CD4-positive, alpha-beta memory T cell (primary cell): Measurements from ENCODE around the gene SPHK1. TPM values are rescaled to one million over a fixed set of nuclear protein-coding genes. Genes with fewer than 3 reads are reported as not detected.

Source experiments
- CTCF ChIA-PET: fragments of 350-600 bp; sonication (Branson Sonifier 250); formaldehyde crosslinking; loops from one replicate; lab custom pipeline; 2021; ENCODE audit warnings: inconsistent platforms; ENCODE audit not compliant: partially characterized antibody; lab: Charles Lee
- POLR2A ChIA-PET: fragments of 350-600 bp; sonication (Branson Sonifier 250); formaldehyde crosslinking; loops from one replicate; lab custom pipeline; 2021; ENCODE audit not compliant: partially characterized antibody; lab: Charles Lee
- DNase-seq, 5 donors: peaks; one replicate each; pipeline versions ENCODE4 v3.0.0 to v3.0.0-alpha.2; 2020 to 2022; ENCODE audit warnings: mixed read lengths in 1 of 5
- H3K27ac ChIP-seq: one replicate; pipeline ENCODE4 v1.7.0; 2013; ENCODE audit warnings: low read depth, low read length
- H3K27me3 ChIP-seq: 2 replicates; pipeline ENCODE4 v1.7.0; 2013; ENCODE audit warnings: mild to moderate bottlenecking, low read length, moderate library complexity; ENCODE audit not compliant: insufficient read depth
- H3K36me3 ChIP-seq: 2 replicates; pipeline ENCODE4 v1.7.0; 2013; ENCODE audit warnings: mild to moderate bottlenecking, low read length, moderate library complexity; ENCODE audit not compliant: insufficient read depth
- H3K4me1 ChIP-seq: 2 replicates; pipeline ENCODE4 v1.7.0; 2013; ENCODE audit warnings: mild to moderate bottlenecking, low read length, moderate library complexity; ENCODE audit not compliant: insufficient read depth
- H3K4me3 ChIP-seq, 2 donors: one replicate each; pipeline ENCODE4 v1.7.0; 2013; ENCODE audit warnings: low read length in 2 of 2, mild to moderate bottlenecking in 1 of 2
- H3K9me3 ChIP-seq, 2 donors: one replicate each; pipeline ENCODE4 v1.7.0; 2013; ENCODE audit warnings: low read length in 2 of 2, control low read depth in 1 of 2; ENCODE audit not compliant: control insufficient read depth in 1 of 2
- H3K27ac Mint-ChIP-seq, 7 donors: one replicate each; pipeline ENCODE4 v1.8.0; 2020 to 2021; ENCODE audit warnings: mixed read lengths in 7 of 7, mild to moderate bottlenecking in 6 of 7, inconsistent platforms in 3 of 7, moderate library complexity in 3 of 7
- H3K27me3 Mint-ChIP-seq, 2 donors: one replicate each; pipeline ENCODE4 v1.8.0; 2020 to 2021; ENCODE audit warnings: mixed read lengths in 2 of 2
- H3K36me3 Mint-ChIP-seq, 2 donors: one replicate each; pipeline ENCODE4 v1.8.0; 2020 to 2021; ENCODE audit warnings: mixed read lengths in 2 of 2, inconsistent platforms in 1 of 2, mild to moderate bottlenecking in 1 of 2
- H3K4me1 Mint-ChIP-seq, 4 donors: one replicate each; pipeline ENCODE4 v1.8.0; 2020 to 2021; ENCODE audit warnings: mixed read lengths in 4 of 4, mild to moderate bottlenecking in 1 of 4
- H3K4me3 Mint-ChIP-seq, 8 donors: one replicate each; pipeline ENCODE4 v1.8.0; 2020 to 2021; ENCODE audit warnings: mixed read lengths in 8 of 8, mild to moderate bottlenecking in 7 of 8, moderate library complexity in 6 of 8, inconsistent platforms in 3 of 8
- H3K9me3 Mint-ChIP-seq, 8 donors: one replicate each; pipeline ENCODE4 v1.8.0; 2020 to 2021; ENCODE audit warnings: mixed read lengths in 8 of 8, mild to moderate bottlenecking in 5 of 8, inconsistent platforms in 3 of 8, moderate library complexity in 1 of 8
- intact Hi-C: fragments of 100-400 bp; cut with micrococcal nuclease; formaldehyde crosslinking; loops from one replicate; pipeline ENCODE4 v1.15.1; 2023
- polyA plus RNA-seq, 2 donors: library from polyadenylated mRNA; unstranded; fragments of 300-500 nt; fragmentation: Illumina TruSeq; gene quantifications; one replicate each; pipeline ENCODE4 v1.2.3, GENCODE V29; 2021
- total RNA-seq, 2 experiments: library from RNA; stranded (reverse); gene quantifications; one replicate each; pipeline ENCODE4 v1.2.3, GENCODE V29; 2021

SPHK1 gene
- total RNA-seq = under 1 TPM; 0.67 to 0.70 TPM
- polyA plus RNA-seq = under 1 TPM in 1 of 2 donors, not detected in 1; 0.29 TPM

DNA sequence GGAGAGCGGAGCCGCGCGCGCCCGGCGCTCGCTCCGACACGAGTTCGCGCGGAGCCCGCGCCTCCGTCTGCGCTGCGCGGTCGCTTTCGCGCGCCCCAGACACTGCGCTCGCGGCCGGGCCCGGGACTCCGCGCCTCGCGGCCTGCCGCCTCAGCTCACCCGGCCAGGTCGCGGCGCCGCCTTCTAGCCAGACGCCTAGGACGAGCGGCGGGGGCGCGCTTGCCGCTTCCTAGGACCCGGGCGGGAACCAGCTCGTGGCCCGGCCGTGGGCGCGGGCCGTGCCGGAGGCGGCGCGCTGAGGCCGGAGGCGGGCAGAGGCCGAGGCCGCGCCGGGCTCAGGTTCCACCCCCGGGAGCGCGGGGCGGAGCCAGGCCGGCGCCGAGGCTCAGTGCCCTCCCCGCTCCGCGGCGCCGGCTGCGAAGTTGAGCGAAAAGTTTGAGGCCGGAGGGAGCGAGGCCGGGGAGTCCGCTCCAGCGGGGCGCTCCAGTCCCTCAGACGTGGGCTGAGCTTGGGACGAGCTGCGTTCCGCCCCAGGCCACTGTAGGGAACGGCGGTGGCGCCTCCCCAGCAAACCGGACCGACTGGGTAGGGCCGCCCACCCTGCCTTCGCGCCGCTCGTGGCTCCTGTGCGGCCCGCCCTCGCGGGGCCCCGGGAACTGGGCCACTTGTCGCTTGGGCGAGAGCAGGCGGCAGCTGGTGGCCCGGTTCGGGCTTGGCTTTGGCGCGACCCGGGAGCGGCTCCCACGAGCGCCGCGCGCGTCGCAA lies at the start of gene SPHK1:
TSS of gene SPHK1 (plus strand) at position 388 of the 765 bp plus-strand sequence. CDS start 1,036 bp downstream, outside the sequence.
- peak in 4 of 5 donors; percentile 38 to 60 (median 50) for DNase-seq
- Mint-ChIP-seq H3K27me3 (no peaks in the 10 kb centered on the region), H3K4me1 (peaks cover 0 to 6% (median 4%) of the 10 kb centered on the region in 4 donors), H3K27ac (peak within 1 kb of the TSS; percentile 39 to 92 (median 72)), H3K9me3 (no peaks in the 10 kb centered on the region), H3K4me3 (peak within 1 kb of the TSS; percentile 86 to 95 (median 90)), H3K36me3 (no peaks in the 10 kb centered on the region)
- no peaks in the 10 kb centered on the region for H3K36me3 ChIP-seq
- H3K27me3 ChIP-seq = no peaks in the 10 kb centered on the region
- ChIA-PET CTCF (interaction anchor here (0.6 to 7.8 kb wide), 21 partner anchors 13 to 380 kb away, joined by 3 to 73 read pairs (median 4); partner anchors contain the start of genes PRPSAP1 and QRICH2), POLR2A (interaction anchor here (0.8 to 5.3 kb wide), 8 partner anchors 10 to 281 kb away, joined by 3 to 61 read pairs (median 3); partner anchors contain the start of genes EXOC7 and PRPSAP1)
- H3K27ac ChIP-seq = no peak within 1 kb of the TSS
- intact Hi-C loops = no loop called here
- H3K4me3 ChIP-seq = peak within 1 kb of the TSS; percentile 42 to 64
- no peaks in the 10 kb centered on the region for H3K9me3 ChIP-seq
- peaks cover 20% of the 10 kb centered on the region for H3K4me1 ChIP-seq

- ChIA-PET CTCF (interaction anchor here (2.4 kb wide), 1 partner anchor 62 kb away, joined by 8 read pairs; no protein-coding TSS in a partner anchor), POLR2A (no interaction called here)
- Mint-ChIP-seq H3K36me3 (peaks cover 13 to 18% of the 10 kb centered on the region in 2 donors), H3K4me3 (no peak overlapping the region), H3K9me3 (no peaks in the 10 kb centered on the region), H3K4me1 (peaks cover 5 to 9% (median 6%) of the 10 kb centered on the region in 4 donors), H3K27ac (no peak overlapping the region), H3K27me3 (no peaks in the 10 kb centered on the region)
- Histone ChIP-seq H3K4me1 (no peaks in the 10 kb centered on the region), H3K27me3 (no peaks in the 10 kb centered on the region), H3K9me3 (no peaks in the 10 kb centered on the region), H3K36me3 (peaks cover 7% of the 10 kb centered on the region), H3K4me3 (no peak overlapping the region), H3K27ac (no peak overlapping the region)
- no peak for DNase-seq
- intact Hi-C loops = no loop called here
Observed at GRCh38 chr17:76335716-76336381, 48.6 kb upstream of the SPHK1 start.

DNA sequence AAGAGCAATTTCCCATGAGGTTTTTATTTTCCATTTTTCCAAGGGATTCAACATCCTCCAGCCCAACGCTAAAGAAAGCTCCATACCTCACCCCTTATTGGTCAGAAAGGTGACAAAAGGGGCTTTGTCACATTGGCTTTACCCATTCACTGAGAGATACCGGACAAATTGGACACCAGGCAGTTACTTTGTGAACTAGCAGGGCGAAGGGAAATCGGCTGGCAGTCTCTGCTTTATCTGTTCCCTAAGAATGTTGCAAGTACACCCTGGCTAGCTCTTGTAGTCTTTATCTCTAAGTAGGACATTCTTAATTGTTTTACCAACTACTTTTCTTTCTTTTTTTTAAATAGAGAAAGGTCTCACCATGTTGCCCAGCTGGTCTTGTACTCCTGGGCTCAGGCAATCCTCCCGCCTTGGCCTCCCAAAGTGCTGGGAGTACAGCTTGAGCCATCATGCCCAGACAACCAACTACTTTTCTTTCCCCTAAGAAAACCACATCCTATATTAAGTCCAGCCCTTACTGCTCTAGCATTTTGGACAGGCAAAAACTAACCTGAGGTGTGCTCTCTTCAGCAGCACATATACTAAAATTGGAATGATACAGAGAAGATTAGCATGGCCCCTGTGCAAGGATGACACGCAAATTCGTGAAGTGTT lies 47.5 kb upstream of the SPHK1 start:
- ChIA-PET POLR2A (no interaction called here), CTCF (interaction anchor here (2.4 kb wide), 1 partner anchor 61 kb away, joined by 8 read pairs; no protein-coding TSS in a partner anchor)
- Histone ChIP-seq H3K27me3 (no peaks in the 10 kb centered on the region), H3K4me3 (no peak overlapping the region), H3K9me3 (no peaks in the 10 kb centered on the region), H3K27ac (no peak overlapping the region), H3K36me3 (no peaks in the 10 kb centered on the region), H3K4me1 (no peaks in the 10 kb centered on the region)
- Mint-ChIP-seq H3K9me3 (no peaks in the 10 kb centered on the region), H3K27ac (peak overlapping the region in 1 of 7 donors; percentile 7), H3K4me1 (peaks cover 3 to 9% (median 6%) of the 10 kb centered on the region in 4 donors), H3K4me3 (no peak overlapping the region), H3K27me3 (no peaks in the 10 kb centered on the region), H3K36me3 (peaks cover 10 to 12% of the 10 kb centered on the region in 2 donors)
- DNase-seq = no peak
- intact Hi-C loops = no loop called here

- ChIA-PET POLR2A (no interaction called here), CTCF (interaction anchor here (2.4 kb wide), 1 partner anchor 61 kb away, joined by 8 read pairs; no protein-coding TSS in a partner anchor)
Observed at GRCh38 chr17:76337413-76337777, 47.0 kb upstream of the SPHK1 start.

DNA sequence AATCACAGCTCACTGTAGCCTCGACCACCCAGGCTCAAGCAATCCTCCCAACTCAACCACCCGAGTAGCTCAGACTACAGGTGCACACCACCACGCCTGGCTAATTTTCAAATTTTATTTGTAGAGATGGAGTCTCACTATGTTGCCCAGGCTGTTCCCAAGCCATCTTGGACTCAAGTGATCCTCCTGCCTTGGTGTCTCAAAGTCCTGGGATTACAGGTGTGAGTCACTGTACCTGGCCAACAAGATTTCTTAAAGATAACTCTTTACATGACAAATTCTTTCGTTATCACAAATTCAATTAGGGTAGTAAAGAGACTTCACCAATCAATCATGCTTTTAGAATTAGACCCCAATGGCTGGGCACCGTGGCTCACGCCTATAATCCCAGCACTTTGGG lies 43.1 kb upstream of the SPHK1 start:
- ChIA-PET POLR2A (no interaction called here), CTCF (interaction anchor here (0.6 to 1.3 kb wide), 3 partner anchors 37 to 109 kb away, joined by 3 read pairs; no protein-coding TSS in a partner anchor)
- Histone ChIP-seq H3K9me3 (no peaks in the 10 kb centered on the region), H3K27me3 (no peaks in the 10 kb centered on the region), H3K27ac (no peak overlapping the region), H3K4me3 (no peak overlapping the region), H3K36me3 (peaks cover 10% of the 10 kb centered on the region), H3K4me1 (no peaks in the 10 kb centered on the region)
- no peak for DNase-seq
- Mint-ChIP-seq H3K27me3 (no peaks in the 10 kb centered on the region), H3K4me3 (no peak overlapping the region), H3K9me3 (no peaks in the 10 kb centered on the region), H3K36me3 (peaks cover 28 to 39% of the 10 kb centered on the region in 2 donors), H3K4me1 (peaks cover 3 to 9% (median 5%) of the 10 kb centered on the region in 4 donors), H3K27ac (no peak overlapping the region)
- intact Hi-C loops = no loop called here

More at GRCh38 chr17:76337413-76337777, 47.0 kb upstream of the SPHK1 start:
- Histone ChIP-seq H3K27me3 (no peaks in the 10 kb centered on the region), H3K9me3 (no peaks in the 10 kb centered on the region), H3K36me3 (no peaks in the 10 kb centered on the region), H3K4me1 (no peaks in the 10 kb centered on the region), H3K27ac (no peak overlapping the region), H3K4me3 (no peak overlapping the region)
- H3K4me1 Mint-ChIP-seq = peaks cover 3 to 9% (median 6%) of the 10 kb centered on the region in 4 donors
- peaks cover 14 to 16% of the 10 kb centered on the region in 2 donors for H3K36me3 Mint-ChIP-seq
- peak overlapping the region in 1 of 7 donors; percentile 7 for H3K27ac Mint-ChIP-seq
- no peaks in the 10 kb centered on the region for H3K27me3 Mint-ChIP-seq
- DNase-seq = no peak
- no peak overlapping the region for H3K4me3 Mint-ChIP-seq
- intact Hi-C loops = no loop called here
- H3K9me3 Mint-ChIP-seq = no peaks in the 10 kb centered on the region

DNA sequence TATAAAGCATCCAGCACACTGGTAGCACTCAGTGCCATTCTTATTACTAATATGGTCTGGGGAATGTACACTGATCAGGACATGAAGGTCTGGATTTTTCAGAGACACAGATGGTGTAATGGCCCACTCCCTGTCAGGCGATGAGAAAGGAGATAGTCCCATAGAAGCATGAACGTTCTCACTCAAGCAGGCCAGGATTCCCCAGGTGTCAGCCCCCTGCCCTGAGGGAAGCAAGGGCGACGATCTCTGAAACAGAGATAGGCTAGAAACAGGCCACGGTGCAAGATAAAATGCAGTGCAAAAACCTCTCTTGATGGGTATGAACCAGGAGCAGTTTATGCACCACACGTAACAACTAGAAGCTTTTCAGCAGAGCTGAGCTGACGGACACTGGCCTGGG lies 41.3 kb upstream of the SPHK1 start:
- ChIA-PET POLR2A (no interaction called here), CTCF (no interaction called here)
- Histone ChIP-seq H3K27ac (no peak overlapping the region), H3K9me3 (no peaks in the 10 kb centered on the region), H3K4me1 (no peaks in the 10 kb centered on the region), H3K36me3 (peaks cover 16% of the 10 kb centered on the region), H3K27me3 (no peaks in the 10 kb centered on the region), H3K4me3 (no peak overlapping the region)
- no peak overlapping the region for H3K27ac Mint-ChIP-seq
- peaks cover 1 to 5% (median 4%) of the 10 kb centered on the region in 4 donors for H3K4me1 Mint-ChIP-seq
- no peaks in the 10 kb centered on the region for H3K9me3 Mint-ChIP-seq
- peaks cover 41 to 48% of the 10 kb centered on the region in 2 donors for H3K36me3 Mint-ChIP-seq
- H3K27me3 Mint-ChIP-seq = no peaks in the 10 kb centered on the region
- no peak for DNase-seq
- intact Hi-C loops = no loop called here
- no peak overlapping the region for H3K4me3 Mint-ChIP-seq
